Subcutaneous adipose tissue (tissue), 4 donors: ENCODE measurements around the gene OPRL1. TPM values are rescaled to one million over a fixed set of nuclear protein-coding genes. Genes with fewer than 3 reads are reported as not detected.

Experiments used
- total RNA-seq, 4 donors: library from RNA; depleted of rRNA; stranded (reverse); fragments of >200 nt; gene quantifications; one replicate each; pipeline ENCODE4 v1.1.0, GENCODE V29; 2016
- TF ChIP-seq, protein P1 (sequence below): fragments of 450-650 bp; IDR thresholded peaks from one replicate; pipeline ENCODE4 v1.5.1; 2016; ENCODE audit warnings: low read depth, mild to moderate bottlenecking, control low read depth, antibody characterized with exemption, moderate library complexity

Gene OPRL1
- total RNA-seq, 4 donors from 2014 or later, result 0.65 to 2.7 (median 1.7) TPM

DNA sequence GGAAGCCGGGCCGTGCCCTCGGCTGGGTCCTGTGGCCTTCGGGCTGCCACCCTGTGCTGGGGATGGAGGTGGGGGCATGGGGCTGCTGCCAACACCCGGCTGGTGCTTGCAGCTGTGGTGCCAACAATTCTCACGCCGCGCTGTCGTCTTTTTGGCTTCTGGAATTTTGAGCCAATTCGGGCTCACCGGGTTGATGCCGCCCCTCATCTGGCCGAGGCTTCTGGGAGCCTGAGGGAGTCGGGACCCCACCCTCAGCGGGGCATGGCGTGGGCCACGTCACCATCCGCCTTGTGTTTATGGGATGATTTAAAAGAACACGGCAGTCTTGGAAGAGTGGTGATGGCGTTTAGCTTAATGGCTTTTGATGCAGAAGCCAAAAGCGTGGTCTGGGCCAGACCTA, 36.1 kb downstream of the OPRL1 start:
- TF ChIP-seq, protein P1, sequence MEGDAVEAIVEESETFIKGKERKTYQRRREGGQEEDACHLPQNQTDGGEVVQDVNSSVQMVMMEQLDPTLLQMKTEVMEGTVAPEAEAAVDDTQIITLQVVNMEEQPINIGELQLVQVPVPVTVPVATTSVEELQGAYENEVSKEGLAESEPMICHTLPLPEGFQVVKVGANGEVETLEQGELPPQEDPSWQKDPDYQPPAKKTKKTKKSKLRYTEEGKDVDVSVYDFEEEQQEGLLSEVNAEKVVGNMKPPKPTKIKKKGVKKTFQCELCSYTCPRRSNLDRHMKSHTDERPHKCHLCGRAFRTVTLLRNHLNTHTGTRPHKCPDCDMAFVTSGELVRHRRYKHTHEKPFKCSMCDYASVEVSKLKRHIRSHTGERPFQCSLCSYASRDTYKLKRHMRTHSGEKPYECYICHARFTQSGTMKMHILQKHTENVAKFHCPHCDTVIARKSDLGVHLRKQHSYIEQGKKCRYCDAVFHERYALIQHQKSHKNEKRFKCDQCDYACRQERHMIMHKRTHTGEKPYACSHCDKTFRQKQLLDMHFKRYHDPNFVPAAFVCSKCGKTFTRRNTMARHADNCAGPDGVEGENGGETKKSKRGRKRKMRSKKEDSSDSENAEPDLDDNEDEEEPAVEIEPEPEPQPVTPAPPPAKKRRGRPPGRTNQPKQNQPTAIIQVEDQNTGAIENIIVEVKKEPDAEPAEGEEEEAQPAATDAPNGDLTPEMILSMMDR, result no peak

DNA sequence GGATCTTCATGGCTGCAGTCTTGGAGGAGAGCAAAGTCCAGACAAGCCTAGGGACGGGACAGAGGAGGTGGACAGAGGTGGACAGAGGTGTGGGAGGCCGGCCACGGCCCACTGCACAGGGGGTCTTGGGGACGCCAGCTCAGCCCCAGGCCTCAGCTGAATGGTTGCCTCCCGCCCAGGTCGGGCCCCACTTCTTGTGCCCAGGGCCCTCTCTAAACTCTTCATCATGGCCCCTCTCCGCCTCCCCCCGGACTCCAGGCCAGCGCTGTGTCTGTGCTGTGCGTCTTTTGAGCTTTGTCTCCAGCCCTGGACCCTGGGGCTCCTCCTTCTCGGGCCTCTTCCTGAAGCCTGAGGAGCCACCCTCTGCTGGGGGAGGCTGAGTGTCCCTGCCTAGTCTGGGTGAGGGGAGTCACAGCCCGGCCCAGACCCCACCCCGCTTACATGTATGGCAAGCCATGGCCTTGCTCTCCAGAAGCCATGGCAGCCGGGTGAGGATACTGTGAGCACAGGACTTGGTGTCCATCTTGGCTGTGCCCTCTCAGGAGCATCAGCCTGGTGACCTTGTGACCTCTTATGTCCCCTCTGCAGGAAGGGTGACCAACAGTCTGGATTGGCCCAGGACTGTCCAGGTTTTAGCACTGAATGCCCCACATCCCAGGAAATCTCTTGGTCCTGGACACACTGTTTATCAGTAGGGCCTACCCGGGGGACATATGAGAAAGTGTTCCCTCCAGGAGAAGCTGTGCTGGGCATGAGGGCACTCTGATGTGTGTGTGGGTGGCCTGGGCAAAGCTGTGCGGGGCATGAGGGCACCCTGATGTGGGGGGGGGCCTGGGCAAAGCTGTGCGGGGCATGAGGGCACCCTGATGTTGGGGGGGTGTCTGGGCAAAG, 36.9 kb downstream of the OPRL1 start:
- TF ChIP-seq, protein P1, result no peak

DNA sequence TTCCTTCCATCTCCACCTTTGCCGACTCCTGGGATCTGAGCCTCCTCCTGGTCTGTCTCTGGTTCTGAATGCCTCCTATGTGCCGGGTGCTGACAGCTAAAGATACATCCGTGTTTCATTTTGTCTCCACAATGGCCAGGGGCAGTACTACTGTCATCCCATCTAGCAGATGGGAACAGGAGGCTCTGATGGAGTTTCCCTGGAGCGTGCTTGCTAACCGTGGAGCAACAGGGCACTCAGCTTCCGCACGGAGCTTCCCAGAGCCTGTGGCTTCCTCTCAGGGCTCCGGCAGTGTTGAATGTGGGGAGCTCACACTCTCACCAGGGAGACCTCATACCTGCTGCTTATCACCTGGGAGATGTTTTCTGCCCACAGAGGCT, 39.4 kb downstream of the OPRL1 start:
- TF ChIP-seq, protein P1, result no peak

DNA sequence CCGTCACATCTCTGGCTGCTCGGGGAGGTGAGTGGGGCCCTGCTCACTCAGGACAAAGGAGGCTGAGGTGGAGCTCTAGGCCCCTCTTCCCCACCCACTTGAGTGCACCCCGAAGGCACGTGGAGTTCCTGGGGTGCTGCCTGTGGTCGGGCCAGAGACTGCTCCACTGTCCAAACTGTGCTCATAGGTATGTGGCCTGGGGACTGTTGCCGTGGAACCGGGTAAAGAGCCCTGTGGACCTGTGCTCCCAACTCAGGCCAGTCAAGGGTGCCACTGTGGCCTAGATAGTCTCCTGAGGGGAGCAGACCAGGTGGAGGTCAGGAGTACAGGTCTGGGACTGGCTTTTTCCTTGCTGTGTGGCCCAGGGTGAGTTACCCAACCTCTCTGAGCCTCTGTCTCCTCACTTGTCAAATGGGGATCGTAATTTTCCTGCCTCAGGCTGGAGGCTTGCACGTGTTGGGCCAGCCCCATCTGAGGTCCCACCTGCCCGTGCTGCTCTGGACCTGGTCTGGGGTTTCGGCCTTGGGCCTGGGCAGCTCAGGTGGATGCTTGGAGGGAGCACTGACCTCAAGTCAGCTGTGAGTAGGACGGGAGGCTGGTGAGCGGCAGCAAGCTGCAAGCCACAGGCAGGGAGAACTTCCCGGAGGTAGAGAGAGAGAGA, 39.9 kb downstream of the OPRL1 start:
- TF ChIP-seq, protein P1, result no peak

DNA sequence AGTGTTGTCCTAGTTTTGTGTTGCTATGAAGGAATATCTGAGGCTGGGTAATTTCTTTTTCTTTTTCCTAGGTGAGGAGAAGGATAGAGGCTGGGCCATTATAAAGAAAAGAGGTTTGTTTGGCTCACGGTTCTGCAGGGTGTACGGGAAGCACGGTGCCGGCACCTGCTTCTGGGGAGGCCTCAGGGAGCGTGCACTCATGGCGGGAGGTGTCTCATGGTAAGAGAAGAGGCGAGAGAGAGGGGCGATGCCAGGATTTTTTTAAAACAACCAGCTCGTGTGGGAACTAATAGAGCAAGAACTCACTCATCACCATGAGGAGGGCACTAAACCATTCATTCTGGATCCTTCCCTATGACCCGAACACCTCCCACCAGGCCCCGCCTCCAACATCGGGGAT, 41.7 kb downstream of the OPRL1 start:
- TF ChIP-seq, protein P1, result no peak

DNA sequence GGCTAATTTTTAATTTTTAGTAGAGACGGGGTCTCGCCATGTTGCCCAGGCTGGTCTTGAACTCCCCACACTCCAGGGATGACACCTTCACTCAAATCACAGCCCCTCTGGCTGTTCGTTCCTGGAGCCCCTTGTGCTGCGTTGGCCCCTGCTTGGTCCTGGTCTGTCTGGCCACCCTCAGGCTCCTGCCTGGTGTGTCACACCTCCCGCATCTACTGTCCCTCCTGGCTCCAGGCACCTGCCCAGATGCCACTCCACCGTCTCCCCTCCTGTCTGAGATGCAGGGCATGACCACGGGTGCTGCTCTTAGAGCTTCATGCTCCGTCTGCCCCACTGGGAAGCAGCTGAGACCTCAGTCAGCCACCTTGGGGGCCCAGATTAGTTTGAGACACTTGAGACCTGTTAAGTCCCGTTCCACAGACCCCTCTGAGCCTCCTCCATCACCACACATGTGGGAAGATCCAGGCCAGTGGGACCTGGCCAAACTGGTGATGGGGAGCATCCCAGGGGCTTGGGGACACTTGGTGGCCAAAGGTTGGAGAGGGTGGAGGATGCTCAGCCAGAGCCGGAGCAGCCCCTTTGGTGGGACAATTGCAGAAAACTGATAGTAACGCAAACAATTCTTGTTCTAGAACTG, 49.4 kb downstream of the OPRL1 start:
- TF ChIP-seq, protein P1, result no peak

DNA sequence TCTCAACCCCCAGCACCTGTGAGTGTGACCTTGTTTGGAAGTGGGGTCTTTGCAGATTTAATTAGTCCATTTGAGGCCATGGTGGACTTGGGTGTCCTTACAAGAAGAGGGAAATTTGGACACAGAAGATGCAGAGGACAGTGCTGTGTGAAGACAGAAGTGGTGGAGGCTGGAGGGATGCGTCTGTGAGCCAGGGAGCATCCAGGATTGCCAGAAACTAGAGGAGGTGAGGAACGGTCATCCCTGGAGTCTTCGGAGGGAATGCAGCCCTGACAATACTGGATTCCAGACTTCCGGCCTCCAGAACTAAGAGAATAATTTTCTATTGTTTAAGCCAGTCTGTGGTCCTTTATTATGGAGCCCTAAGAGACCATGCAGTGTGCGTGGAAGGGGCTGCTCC, 50.4 kb downstream of the OPRL1 start:
- TF ChIP-seq, protein P1, result no peak
